Measurements from ENCODE around the gene MBTPS1.

- TF ChIP-seq CTCF (IDR thresholded peaks at IDR 0.05; ENCODE audit: insufficient read depth, low read length, poor library complexity, severe bottlenecking) (no peak), EZH2phosphoT487 (conservative IDR thresholded peaks at IDR 0.05; ENCODE audit: low read length) (no peak)
These were observed 74.3 kb downstream of the MBTPS1 start, which contains the start of gene SLC38A8 for GRCh38 chr16:84042308-84042878.
